ENCODE measurements around the gene C17orf78.
A peak's percentile ranks its signal among the peaks of the same experiment; 100 is the strongest.
"Not testable (repeated sequence)": the region's sequence is repeated elsewhere in the genome, so short reads cannot be mapped to it uniquely, and the experiment has no call there.

The C17orf78 gene

DNA sequence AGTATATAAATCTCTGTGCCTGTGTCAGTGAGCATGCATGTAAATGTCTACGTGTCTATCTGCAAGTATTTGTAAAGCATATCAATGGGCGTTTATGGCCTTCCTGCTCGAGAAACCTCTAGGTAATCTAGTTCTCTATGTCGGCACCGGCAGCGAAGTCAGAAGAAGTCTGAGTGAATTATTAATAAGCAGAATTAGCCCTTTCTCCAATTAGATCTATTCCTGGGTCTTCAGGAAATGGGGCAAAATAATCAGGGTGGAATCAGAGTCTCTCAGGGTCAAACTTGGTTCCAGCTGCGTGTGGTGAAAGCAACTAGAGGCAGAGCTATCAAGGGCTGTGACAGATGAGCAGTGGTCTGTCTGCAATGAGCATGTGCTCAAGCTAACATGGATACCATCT, at the start of gene C17orf78:
Gene C17orf78 (plus strand): TSS at position 280 of the 400 bp plus-strand sequence. CDS start 108 bp downstream, at position 388.
- no peak for DNase-seq

DNA sequence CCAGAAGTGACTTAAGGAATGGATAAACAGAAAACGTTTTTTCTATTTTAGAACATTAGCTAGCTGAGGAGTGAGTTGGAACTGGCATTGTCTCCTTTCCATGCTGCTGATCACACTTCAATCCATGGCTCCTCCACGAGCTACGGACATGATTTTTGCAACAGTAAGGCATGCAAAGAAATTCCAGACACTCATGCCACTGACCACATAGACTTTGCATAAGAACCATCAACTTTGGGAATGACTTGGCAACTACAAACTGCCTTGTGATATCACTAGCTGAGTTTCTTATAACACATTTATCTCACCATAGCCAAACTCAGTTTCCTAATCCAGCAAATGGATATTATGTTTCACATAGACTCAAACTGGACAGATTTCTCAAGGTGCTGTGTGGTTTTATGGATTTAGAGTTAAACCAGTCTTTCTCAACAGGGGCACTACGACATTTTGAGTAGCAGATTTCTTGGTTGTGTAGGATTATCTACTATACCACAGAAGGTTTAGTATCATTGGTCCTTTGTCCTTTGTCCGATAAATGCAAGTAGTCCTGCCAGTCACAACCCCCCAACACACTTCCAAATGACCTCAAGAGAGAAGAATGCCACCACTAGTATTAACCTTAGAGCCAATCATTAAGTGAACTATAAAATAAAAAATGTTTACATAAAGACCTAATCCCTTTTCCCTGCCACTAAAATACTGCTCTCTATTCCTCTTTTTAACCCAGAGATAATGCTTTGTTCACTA, 48.3 kb upstream of the C17orf78 start:
- DNase-seq: no peak

DNA sequence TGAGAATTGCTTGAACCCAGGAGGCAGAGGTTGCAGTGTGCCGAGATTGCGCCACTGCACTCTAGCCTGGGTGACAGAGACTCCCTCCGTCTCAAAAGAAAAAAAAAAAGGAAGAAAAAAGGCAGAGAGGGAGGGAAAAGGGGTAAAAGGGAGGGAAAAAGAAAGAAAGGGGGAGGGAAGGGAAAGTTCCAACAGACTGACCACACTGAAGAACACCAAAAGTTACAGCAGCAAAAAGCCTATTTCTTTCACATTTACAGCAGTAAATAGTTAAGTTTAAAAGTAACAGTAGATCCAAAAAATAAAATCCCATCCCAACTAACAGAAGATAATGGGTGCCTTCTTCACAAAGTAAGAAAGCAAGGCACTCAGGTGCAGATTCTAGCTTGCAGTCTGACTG, 36.9 kb upstream of the C17orf78 start:
- no peak for DNase-seq

DNA sequence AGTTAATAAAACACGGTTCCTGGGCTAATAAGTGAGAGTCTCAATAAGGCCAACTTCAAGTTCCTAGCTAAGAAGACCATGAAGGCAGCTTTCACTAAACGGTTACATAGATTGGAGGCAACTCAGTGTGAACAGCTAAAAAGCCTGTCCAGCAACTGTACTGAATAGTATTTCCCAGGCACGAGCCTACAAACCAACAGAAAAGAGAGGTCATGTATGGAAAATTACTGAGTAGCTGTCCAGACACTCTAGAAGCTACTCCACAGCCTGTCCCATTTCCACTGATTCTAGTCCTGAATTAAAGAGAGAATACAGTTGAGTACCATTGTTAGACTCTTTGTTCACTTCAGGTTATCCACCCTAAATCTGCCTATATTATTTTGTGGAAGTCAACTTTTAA, 36.5 kb upstream of the C17orf78 start:
- no peak for DNase-seq

DNA sequence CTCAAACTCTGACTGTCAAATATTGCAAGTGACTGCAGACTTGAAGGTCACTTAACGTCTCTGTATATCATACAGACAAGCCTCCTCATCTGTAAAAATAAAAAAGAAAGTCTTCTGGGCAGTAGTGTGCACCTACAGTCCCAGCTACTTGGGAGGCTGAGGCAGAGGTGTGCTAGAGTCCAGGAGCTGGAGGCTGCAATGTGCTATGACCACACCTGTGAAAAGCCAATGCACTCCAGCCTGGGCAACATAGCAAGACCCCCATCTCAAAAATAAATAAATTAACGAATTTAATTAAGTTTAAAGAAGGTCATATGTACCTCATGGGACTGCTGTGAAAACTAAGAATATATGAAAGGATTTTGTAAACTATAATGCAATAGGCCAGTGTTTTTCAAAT, 35.0 kb upstream of the C17orf78 start:
- DNase-seq: no peak

DNA sequence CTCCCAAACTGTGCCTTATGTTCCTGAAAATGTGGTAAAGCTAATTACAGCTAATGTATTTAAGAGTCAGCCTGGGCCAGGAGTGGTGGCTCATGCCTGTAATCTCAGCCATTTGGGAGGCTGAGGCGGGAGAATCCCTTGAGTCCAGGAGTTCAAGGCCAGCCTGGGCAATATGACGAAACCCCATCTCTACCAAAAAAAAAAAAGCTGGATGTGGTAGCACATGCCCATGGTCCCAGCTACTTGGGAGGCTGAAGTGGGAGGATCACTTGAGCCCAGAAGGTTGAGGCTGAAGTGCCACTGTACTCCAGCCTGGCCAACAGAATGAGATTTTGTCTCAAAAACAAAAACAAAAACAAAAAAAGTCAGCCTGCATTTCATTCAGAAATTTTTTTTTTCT, 33.2 kb upstream of the C17orf78 start:
- no peak for DNase-seq

DNA sequence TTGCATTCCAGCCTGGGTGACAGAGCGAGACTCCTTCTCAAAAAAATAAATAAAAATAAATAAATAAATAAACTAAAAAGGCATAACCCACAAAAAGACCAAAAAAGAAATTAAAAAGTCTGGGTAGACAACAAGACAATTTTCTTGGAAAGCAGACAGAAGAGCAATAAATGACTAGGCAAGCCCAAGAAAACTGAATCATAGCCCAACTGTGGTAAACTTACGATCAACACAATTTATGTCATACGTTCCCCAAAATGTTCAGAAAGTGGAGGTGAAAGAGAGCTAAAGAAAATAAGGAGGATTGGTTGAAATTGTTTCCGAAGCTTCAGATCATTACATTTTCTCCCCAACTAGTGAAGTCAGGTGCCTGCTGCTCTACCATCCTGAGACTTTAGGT, 31.3 kb upstream of the C17orf78 start:
- DNase-seq: no peak

DNA sequence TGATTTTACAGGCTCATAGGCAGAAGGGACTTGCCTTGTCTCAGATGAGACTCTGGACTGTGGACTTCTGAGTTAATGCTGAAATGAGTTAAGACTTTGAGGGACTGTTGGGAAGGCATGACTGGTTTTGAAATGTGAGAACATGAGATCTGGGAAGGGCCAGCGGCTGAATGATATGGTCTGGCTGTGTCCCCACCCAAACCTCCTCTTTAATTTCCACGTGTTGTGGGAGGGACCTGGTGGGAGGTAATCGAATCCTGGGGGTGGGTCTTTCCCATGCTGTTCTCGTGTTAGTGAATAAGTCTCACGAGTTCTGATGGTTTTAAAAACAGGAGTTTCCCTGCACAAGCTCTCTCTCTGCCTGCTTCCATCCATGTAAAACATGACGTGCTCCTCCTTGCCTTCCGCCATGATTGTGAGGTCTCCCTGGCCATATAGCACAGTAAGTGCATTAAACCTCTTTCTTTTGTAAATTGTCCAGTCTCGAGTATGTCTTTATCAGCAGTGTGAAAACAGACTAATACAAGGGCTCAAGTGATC, 28.9 kb upstream of the C17orf78 start:
- not testable (repeated sequence) for DNase-seq

DNA sequence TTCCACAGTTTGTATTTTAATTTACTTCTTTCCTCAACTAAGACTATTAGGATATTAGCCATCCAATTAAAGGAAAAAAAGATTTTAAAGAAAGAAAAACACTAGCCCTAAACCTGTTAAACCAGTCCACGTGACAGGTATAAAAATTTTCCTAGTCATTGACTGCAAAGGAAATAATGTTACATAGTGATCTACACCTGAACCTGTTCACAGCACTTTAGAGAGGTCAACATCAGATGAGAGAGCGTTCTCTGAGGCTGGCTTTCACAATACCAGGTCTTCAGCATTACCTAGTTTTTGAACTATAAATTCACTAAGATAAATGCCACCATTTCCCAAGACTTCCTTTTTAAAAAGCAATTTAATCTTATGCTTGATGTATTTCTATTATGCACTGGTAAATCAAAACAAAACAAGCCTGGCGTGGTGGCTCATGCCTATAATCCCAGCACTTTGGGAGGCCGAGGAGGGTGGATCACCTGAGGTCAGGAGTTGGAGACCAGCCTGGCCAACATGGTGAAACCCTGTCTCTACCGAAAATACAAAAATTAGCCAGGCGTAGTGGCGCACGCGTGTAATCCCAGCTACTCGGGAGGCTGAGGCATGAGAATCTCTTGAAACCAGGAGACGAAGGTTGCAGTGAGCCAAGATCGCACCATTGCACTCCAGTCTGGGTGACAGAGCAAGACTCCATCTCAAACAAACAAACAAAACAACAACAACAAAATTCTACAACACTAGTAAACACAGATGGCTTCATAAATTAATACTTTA, 18.8 kb upstream of the C17orf78 start:
- not testable (repeated sequence) for DNase-seq

DNA sequence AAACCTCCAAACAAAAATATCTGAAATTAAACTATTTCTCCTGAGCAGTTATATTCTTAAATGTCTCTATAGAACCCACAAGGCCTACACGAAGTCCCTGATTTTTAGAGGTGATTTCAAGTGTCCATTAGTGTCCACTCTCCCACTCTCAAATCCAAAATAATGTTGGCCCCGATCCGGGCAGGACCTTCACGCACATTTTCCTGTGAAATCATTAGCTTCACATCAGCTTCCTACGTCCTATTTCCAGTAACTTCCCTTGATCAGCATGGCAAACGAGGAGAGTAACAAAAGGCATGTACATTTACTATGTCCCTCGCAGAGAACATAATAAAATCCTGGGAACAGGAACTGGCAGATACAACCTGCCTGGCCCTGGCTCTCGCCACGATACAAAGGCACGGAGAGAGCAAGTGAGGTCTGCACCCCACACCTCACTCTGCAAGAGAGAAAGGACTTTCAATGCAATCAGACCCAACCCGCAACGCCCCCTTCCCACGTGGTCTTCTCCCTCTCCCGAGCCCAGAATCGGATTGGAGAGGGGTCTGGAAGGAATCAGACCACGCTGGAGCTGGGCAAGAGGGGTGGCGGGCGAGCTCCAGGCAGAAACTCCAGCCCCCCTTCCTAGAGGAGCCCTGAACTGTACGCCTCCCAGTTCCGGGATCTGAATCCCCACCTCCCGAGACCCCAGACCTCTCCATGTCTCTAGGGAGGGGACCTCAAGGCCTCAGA, 17.5 kb upstream of the C17orf78 start:
- no peak for DNase-seq

DNA sequence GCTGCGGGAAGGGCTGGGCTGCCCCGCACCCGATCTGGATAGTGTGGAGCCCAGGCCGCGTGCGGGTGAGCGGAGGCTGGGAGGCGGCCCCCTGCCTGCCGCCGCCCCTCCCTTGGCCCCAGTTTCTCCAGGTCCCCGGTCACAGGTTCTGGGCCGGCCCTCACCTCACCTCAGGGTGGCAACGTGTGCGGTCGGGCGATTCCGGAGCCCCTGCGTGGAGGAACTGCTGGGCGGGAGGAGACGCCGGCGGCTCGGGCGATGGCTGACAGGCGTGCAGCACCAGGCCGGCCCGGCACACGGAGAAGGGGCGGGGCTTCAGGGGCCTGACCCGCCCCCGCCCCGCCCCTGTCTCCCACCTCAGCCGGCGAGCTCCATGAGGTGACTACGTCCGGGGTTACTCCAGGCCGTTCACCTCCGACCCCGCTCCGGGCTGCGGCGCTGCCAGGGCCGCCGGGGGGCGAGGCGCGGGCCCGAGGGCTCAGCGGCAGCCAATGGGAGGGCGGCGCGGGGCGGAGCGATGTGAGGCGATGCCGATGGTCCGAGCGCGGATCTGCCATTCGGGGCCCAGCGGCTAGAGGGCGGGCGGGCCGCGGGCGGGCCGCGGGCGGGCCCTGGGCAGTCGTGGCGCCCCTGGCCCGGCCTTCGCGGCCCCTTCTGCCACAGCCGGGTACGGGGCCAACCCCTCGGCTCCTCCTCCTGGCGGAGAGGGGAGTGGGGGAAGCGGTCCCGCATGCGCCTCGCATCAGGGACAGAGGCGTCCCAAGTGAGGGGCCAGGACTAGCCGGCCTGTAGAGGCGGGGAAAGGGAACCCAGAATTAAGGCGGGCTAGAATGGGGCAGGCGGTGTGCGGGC, 16.7 kb upstream of the C17orf78 start:
- peak; percentile 96 for DNase-seq

DNA sequence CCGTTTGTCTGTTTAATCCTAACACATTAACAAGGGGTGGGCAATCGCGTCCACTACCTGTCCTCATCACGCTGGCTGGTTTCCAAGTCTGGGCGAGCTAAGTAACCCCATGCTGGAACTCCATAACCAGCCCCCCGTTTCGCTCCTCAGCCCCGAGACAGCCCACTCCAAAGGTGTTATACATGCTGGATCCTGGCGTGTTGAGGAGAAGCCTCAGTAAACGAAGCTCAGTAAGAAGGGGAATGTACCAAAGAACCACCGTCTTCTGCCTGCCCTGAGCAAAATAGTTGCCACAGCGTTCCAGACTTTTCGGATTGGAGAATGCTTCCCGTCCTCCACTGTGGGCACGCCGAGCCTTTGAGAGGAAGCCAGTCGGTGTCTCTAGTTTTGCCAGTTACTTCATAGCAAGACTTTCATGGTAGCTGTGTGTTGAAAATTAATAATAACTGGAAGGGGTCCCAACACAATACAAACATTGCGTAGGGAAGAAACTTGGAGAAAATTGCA, 16.1 kb upstream of the C17orf78 start:
- no peak for DNase-seq

DNA sequence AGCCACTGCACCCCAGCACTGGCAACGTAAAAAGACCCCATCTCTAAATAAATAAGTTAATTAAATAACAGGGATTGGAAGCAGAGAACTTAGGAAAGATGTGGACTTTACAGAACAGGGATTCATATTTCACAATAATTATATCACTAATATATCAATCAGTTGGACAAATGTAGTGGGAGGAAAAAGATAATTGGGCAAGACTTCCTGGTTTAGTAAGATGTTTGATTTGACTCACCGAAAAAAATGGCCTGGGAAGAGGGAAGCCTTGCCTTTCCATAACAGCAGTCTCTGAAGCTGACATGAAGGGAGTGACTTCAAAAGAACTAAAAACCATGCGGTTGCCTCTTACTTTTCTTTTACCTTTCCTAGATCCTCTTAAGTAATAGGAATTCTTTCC, 15.2 kb upstream of the C17orf78 start:
- DNase-seq: no peak

DNA sequence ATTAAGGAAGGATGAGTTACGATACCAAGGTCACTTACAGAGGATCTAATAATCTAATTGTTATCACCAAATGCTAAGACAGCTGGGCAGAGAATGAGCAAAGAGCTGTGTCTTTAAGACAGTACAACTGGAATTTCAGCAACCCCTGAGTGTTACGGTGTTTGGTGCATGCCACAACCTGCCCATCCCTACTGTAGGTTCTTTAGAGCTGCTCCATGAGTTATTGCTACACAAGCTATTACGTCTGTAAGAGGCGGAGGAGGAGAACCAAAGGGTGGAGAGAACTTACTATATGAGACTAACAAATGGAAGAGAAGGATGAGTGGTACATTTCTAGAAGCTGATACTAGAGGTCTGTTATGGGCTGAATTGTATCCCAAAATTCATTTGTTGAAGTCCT, 14.2 kb upstream of the C17orf78 start:
- DNase-seq: no peak

DNA sequence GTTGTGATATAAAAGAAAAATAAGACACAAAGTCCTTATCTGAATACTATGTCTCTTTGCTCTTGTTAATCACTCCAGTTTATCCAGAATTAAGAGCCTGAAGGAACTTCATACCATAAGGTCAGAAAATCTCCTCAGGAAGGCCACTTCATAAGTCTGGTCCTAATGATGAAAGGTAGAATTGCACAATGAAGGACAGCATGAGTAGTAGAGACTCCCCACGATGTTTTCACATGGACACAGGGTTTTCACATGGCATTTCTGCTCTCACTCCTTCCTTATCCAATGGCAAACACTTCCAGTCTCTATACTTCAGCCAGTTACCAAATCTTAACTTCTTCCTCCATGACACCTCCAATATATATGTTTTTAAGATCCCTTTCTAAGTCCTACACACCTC, 10.2 kb upstream of the C17orf78 start:
- DNase-seq: no peak

DNA sequence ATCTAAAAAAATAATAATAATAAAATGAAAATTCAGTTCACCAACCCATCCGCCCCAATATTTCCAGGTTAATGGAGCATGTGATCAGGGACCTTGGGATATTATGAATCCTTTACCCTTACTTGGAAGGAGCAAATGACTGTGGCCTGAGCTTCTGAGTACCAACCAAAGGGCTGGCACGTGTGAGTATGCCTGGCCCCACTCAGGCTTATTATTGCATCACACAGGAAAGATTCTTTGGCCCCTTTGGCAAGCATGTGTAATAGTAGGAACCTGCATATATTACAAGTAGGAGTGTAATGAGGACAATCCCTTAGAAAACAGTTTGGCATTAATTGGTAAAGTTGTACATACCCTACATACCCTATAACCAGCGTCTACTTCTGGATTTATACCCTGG, 7.2 kb upstream of the C17orf78 start:
- no peak for DNase-seq

DNA sequence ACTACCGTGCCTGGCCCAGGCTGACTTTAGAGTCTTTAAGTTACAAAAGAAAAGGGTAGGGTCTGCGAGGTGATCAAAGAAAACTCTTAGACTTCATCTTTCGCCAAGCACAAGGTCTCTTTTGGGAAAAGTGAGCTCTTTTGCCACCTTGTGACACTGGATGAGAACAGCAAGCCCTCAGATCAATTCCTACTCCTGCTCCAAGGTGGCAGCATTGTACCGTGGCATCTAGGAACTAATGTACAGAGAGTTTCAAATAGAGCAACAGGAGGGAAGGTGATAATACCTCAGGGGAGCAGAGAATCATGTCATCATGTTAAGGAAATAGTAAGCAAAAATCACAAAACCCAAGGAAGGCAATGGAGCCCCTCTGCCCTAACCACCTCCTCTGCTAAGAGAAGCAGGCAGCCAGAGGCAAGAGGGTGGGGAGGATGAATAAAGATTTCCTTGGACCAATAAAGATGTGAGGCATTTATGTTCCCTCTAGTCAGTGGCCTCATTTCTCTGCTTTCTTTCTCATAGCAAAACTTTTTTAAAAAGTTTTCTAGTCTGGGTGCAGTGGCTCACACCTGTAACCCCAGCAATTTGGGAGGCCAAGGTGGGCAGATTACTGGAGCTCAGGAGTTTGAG, 2.1 kb upstream of the C17orf78 start:
- peak; percentile 57 for DNase-seq

DNA sequence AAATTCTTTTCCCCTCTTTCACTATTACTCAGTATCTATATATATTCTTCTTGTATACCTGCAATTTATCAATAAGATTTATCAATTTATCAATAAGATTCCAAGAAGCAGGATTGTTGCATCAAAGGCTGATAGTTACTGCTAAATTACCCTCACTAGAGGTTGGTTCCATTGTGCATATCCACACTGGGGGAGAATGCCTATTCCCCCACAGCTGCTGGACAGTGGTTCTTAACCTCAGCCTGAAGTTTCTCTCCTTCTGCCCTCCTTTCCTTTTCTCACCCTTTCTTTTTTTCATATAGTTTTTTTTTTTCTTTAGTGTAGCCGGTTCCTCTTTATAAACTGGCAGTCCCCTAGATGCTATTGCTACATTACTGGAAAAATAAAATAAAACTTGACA, 6.3 kb downstream of the C17orf78 start:
- no peak for DNase-seq

DNA sequence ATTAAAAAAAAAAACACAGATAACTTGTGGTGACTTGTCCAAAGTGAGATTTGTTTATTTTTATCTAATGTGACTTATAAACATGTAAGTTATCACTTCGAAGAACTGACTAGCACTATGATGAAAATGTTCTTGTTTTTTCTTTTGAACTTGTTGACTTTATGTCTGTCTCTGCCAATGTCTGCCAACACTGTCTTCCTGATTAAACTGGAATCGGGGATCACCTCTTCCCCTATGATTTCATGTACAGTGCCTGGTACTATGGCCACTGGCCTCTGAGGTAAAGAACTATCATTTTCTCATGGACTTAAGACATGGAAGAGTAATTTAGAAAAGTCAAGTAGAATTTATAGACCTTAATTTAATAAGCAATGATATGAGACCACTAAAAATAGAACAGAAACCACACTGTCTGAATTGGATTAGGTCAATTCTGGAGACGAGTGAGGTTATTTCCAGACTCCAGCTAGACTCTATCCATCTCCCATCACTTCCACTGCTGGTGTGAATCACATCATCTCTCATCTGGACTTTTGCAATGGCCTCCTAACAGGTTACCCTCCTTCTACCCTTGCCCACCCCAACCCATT, 8.9 kb downstream of the C17orf78 start:
- no peak for DNase-seq

DNA sequence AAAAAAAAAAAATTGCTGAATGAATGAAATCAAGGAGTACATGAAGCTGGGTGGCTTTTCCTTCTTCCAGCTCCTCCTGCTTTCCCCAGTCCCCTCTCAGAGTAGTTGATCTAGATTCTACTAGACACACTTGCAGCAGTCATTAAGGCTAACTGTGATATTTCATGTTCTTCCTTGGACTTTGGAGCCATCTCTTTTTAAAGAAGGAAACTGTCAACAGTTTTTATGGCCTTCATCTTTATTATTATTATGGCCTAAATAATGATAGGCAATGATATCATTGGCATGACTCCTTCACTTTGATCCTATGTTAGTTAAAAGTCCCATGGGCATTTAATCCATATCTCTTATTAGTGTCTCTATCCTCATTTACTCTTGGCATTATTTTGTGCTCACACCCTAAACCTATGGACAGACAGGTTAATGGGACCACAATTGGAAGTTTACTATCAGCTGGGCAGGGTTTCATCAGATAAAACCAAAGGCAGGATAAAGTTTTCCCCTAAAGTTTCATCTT, 9.7 kb downstream of the C17orf78 start:
- no peak for DNase-seq

DNA sequence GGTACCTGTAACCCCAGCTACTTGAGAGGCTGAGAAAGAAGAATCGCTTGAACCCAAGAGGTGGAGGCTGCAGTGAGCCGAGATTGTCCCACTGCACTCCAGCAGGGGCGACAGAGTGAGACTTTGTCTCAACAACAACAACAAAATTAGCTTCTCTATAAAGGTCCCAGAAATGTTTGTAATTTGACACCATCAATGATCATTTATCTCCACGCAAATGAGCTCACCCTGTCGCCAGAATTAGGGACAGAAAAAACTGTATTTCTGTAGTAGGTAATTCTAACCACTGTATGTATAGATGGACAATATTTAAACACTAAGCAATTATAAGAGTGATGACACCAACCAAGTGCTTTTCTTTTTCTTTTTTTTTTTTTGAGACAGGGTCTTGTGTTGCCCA, 10.7 kb downstream of the C17orf78 start:
- no peak for DNase-seq
